AG04450 (cell line): ENCODE measurements around the gene GABRP. TPM values are rescaled to one million over a fixed set of nuclear protein-coding genes. Genes with fewer than 3 reads are reported as not detected.

Experiments
- CTCF ChIA-PET: fragments of 300-600, 350-600 bp; formaldehyde crosslinking; extraction: SDS; loops from one replicate; lab custom pipeline; 2022; ENCODE audit warnings: antibody characterized with exemption, inconsistent platforms; lab: Charles Lee
- POLR2A ChIA-PET: fragments of 350-600 bp; formaldehyde crosslinking; extraction: SDS; loops from one replicate; lab custom pipeline; 2021; ENCODE audit warnings: antibody characterized with exemption, inconsistent platforms; lab: Yijun Ruan, JAX
- DNase-seq: peaks from one replicate; pipeline ENCODE4 v3.0.0-alpha.2; 2011; ENCODE audit warnings: low read depth, low spot score
- H3K27ac ChIP-seq: one replicate; pipeline ENCODE4 v1.5.1; 2012; ENCODE audit warnings: low read depth, low read length, control low read depth
- H3K27me3 ChIP-seq: one replicate; pipeline ENCODE4 v1.6.0; 2012; ENCODE audit warnings: low read length; ENCODE audit not compliant: control insufficient read depth, insufficient read depth
- H3K4me3 ChIP-seq: 2 replicates; pipeline ENCODE4 v1.5.1; 2011; ENCODE audit warnings: mild to moderate bottlenecking, low read depth, low read length, control low read depth
- H3K9me3 ChIP-seq: 2 replicates; pipeline ENCODE4 v1.5.1; 2012; ENCODE audit warnings: low read length; ENCODE audit not compliant: control insufficient read depth, insufficient read depth
- polyA plus RNA-seq: library from polyadenylated mRNA; depleted of rRNA; stranded (reverse); fragments of >200 nt; gene quantifications from 2 replicates; pipeline ENCODE4 v1.2.3, GENCODE V29; 2011
- TF ChIP-seq, protein P1 (sequence below): IDR thresholded peaks from 2 replicates; pipeline ENCODE4 v1.5.1; 2011; ENCODE audit warnings: low read depth, low read length, control low read depth, inconsistent platforms

GABRP gene
- polyA plus RNA-seq, 1 experiment, result not detected

DNA sequence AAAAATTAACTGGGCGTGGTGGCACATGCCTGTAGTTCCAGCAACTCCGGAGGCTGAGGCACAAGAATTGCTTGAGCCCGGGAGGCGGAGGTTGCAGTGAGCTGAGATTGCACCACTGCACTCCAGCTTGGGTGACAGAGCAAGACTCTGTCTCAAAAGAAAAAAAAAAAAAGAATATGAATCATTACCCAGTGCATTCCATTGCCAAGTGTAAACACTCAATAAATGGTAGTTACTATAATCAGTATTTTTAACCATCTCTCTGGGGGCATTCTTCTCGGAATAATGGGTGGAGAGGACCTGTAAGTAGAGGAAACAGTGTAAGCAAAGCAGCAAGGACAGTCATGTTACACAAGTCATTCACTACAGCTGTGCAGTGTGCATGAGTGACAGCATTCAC lies 64.5 kb downstream of the GABRP start:
- TF ChIP-seq, protein P1, sequence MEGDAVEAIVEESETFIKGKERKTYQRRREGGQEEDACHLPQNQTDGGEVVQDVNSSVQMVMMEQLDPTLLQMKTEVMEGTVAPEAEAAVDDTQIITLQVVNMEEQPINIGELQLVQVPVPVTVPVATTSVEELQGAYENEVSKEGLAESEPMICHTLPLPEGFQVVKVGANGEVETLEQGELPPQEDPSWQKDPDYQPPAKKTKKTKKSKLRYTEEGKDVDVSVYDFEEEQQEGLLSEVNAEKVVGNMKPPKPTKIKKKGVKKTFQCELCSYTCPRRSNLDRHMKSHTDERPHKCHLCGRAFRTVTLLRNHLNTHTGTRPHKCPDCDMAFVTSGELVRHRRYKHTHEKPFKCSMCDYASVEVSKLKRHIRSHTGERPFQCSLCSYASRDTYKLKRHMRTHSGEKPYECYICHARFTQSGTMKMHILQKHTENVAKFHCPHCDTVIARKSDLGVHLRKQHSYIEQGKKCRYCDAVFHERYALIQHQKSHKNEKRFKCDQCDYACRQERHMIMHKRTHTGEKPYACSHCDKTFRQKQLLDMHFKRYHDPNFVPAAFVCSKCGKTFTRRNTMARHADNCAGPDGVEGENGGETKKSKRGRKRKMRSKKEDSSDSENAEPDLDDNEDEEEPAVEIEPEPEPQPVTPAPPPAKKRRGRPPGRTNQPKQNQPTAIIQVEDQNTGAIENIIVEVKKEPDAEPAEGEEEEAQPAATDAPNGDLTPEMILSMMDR, result no peak
- ChIA-PET POLR2A (interaction anchor here (0.7 kb wide), 1 partner anchor 563 kb away, joined by 4 read pairs; no protein-coding TSS in a partner anchor), CTCF (no interaction called here)
- no peak for DNase-seq
- H3K4me3 ChIP-seq, result no peak overlapping the region
- no peak overlapping the region for H3K27ac ChIP-seq
- H3K9me3 ChIP-seq, result no peaks in the 10 kb centered on the region
- no peaks in the 10 kb centered on the region for H3K27me3 ChIP-seq

DNA sequence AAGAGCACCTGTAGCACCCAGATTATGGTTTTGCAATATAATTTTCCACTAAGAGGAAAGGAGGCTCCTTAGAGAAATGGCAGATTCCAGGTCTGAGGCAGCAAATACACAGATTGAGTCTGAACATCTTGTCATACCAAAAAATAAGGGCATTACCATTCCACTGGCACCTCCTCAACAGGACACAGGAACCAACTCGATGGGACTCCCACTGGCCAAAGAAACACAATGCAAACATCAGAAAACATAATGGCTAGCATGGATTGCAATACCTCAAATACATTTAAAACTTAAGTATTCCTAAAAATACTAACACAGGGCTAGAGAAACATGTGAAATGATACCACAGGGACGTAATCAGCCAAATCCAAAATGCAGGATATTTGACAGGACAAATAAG lies 65.8 kb downstream of the GABRP start:
- no peak overlapping the region for H3K4me3 ChIP-seq
- ChIA-PET POLR2A (no interaction called here), CTCF (no interaction called here)
- no peak overlapping the region for H3K27ac ChIP-seq
- H3K9me3 ChIP-seq, result no peaks in the 10 kb centered on the region
- no peaks in the 10 kb centered on the region for H3K27me3 ChIP-seq
- TF ChIP-seq, protein P1, result no peak
- no peak for DNase-seq

DNA sequence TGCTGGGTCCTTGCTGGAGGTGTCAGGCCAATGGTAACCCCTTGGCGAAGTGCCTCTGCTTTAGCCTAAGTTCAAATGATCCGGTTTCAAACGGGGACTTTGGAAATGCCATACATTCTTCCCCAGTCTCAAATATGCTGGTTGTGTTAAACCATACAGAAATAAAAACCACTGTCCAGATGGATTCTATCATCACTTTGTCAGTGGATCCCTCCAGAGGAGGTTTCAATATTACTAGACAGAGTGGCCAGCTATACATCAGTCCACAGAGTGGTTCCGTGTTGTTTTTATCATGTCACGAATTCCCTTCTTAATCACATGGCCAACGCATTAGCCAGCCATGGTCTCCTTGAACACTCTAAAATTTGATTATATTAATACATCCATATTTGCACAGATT lies 71.0 kb downstream of the GABRP start:
- TF ChIP-seq, protein P1, result no peak
- H3K27me3 ChIP-seq, result no peaks in the 10 kb centered on the region
- no peak overlapping the region for H3K4me3 ChIP-seq
- ChIA-PET CTCF (no interaction called here), POLR2A (no interaction called here)
- no peak overlapping the region for H3K27ac ChIP-seq
- DNase-seq, result no peak
- H3K9me3 ChIP-seq, result peaks cover 1% of the 10 kb centered on the region

DNA sequence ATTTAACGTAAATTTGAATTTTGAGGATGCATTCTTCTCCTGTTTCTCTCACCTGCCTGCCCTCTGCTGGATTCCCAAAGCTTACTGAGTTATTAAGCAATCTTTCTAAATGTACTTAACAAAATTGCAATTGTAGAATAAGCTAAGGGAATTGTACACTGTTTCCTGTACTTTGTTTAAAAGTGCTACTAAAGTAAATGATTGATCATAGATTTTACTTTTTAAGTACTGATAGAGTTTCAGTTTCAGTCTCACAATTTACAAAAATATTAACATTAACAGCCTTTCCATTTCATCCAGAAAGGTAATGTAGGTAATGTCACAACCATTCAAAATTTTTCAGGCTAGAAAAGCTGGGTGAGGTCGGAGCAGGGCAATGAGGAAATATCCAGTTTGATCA lies 73.5 kb downstream of the GABRP start:
- TF ChIP-seq, protein P1, result no peak
- H3K27me3 ChIP-seq, result no peaks in the 10 kb centered on the region
- no peak overlapping the region for H3K4me3 ChIP-seq
- no peak overlapping the region for H3K27ac ChIP-seq
- CTCF ChIA-PET, result no interaction called here
- peaks cover 9% of the 10 kb centered on the region for H3K9me3 ChIP-seq
- POLR2A ChIA-PET, result no interaction called here
- no peak for DNase-seq

DNA sequence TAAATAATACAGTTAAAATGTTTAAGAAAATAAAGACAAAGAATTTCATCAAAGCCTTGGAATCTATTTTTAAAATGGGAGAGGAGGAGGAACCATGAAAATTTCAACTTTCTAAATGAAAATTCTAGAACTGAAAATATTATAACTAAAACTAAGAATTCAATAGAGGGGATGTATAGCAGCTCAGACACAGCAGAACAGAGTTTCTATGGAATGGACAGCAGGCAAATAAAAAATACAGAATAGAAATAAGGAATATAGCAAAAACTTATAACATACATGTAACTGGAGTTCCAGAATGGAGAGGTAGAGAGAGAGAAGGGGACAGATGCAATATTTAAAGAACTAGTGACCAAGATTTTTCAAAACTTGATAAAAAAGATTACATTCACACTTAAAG lies 76.9 kb downstream of the GABRP start:
- Histone ChIP-seq H3K4me3 (no peak overlapping the region), H3K27me3 (no peaks in the 10 kb centered on the region), H3K9me3 (peaks cover 9% of the 10 kb centered on the region), H3K27ac (no peak overlapping the region)
- CTCF ChIA-PET, result interaction anchor here (0.6 to 1.3 kb wide), 2 partner anchors 53 to 1294 kb away, joined by 3 read pairs; no protein-coding TSS in a partner anchor
- POLR2A ChIA-PET, result no interaction called here
- no peak for DNase-seq
- TF ChIP-seq, protein P1, result no peak
